PC-9 (cell line): Measurements from ENCODE around the gene MCU.

Experiments used
- CTCF ChIP-seq: fragments of 200-600 bp; sonication (generic); conservative IDR thresholded peaks from 2 replicates; pipeline ENCODE4 v1.6.1; 2017; ENCODE audit warnings: mixed run types, antibody characterized with exemption, mild to moderate bottlenecking, moderate library complexity
- EZH2 ChIP-seq: fragments of 200-600 bp; sonication (generic); IDR thresholded peaks from 2 replicates; pipeline ENCODE4 v1.8.0; 2017; ENCODE audit warnings: antibody characterized with exemption, low read depth

DNA sequence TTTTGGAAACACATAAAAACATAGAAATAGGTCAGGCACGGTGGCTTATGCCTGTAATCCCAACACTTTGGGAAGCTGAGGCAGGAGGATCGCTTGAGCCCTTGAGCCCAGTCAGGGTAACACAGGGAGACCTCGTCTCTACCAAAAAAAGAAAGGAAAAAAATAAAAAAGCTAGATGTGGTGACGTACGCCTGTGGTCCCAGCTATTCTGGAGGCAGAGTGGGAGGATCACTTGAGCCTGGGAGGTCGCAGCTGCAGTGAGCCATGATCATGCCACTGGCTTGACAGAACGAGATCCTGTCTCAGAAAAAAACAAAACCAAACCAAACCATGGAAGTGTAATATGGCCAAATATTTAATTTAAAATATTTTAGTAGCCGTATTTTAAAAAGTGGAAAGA, 55.6 kb downstream of the MCU start:
- TF ChIP-seq CTCF (no peak), EZH2 (no peak)
